ENCODE data around the gene MRPS2.
A peak's percentile ranks its signal among the peaks of the same experiment; 100 is the strongest.
"Not testable (repeated sequence)": the region's sequence is repeated elsewhere in the genome, so short reads cannot be mapped to it uniquely, and the experiment has no call there.

MRPS2 gene

DNA sequence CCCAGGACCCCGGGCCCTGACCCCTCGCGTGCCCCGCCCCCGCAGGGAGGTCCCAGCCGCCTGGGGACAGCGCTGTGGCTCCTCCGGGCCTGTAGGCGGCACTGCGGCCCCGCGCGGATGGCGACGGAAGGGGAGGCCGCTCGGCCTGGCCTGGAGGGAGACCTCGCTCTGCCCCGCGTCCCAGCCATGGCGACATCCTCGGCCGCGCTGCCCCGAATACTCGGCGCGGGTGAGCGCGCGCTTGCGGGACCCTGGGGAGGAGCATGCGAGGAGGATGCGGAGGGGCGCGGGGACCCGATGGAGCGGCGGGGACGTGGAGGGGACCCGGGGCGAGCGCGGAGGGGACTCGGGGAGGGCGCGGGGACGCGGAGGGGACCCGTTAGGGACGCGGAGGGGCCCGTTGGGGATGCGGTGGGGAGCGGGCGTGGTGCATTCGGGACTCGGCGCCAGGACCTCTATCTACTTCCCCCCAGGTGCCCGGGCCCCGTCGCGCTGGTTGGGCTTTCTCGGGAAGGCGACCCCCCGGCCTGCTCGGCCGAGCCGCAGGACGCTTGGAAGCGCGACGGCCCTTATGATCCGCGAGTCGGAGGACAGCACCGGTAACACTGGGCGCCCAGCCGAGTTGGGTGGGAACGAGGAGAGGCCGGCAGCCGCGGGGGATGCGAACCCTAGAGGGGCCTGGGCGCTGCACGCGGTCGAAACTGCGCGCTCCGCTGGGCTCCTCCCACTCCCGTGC lies at the start of gene MRPS2:
Gene MRPS2 (plus strand): TSS at position 158 of the 736 bp plus-strand sequence. CDS start 29 bp downstream, at position 187.
- DNase-seq = peak; percentile 77

GRCh38 chr9:135450956-135451355 lies 49.5 kb upstream of the MRPS2 start:
- DNase-seq = no peak

DNA sequence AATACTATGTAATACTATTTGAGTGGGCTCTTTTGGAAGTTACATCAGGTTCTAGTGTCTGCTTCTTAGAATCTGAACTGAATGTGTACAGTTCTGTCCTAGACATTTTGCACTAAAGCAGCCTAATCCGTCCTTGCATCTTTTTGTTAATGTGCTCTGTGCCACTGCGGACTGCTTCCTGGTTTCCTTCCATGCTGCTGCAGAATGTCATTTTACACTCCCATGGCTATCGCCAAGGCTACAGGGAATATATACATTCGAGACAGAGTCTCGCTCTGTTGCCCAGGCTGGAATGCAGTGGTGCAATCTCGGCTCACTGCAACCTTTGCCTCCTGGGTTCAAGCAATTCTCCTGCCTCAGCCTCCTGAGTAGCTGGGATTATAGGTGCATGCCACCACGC lies 48.6 kb upstream of the MRPS2 start:
- not testable (repeated sequence) for DNase-seq

- DNase-seq = no peak
Measured at GRCh38 chr9:135454737-135455136, 45.7 kb upstream of the MRPS2 start.

- no peak for DNase-seq
Measured at GRCh38 chr9:135455401-135456030, 45.0 kb upstream of the MRPS2 start.

DNA sequence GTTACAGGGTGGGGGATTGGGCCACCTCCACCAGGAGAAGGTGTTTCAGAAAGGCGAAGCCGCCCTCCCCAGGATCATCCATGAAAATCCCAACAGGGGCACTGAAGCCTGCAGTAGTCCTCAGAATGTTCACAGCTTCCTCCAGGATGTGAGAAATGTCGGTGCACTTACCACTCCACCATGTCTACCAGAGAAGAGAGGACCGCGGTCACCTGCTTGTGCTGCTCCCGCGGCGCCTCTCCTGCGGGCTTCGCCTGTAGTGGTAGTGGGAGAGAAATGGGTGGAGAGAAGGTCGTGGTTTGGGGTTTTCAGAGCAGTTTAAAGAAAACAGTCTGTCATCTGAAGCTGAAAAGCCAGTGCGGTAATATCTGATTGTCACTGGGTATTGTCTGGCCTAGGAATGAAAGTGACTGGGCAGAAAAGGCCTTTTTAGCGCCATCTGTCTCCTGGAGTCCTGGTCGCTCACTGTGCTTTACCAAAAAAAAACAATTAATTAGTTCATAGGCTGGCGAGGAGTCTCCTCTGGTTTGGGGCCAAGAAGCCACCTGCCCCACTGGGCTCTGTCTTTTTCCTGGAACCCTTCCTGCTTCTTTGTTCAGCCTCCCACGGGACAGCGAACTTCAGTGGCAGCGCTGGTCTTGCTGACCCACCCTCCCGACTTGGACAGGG lies 43.9 kb upstream of the MRPS2 start:
- no peak for DNase-seq

GRCh38 chr9:135458478-135458877 lies 42.0 kb upstream of the MRPS2 start:
- not testable (repeated sequence) for DNase-seq

- no peak for DNase-seq
Measured at GRCh38 chr9:135461936-135462335, 38.5 kb upstream of the MRPS2 start.

GRCh38 chr9:135463140-135463539 lies 37.3 kb upstream of the MRPS2 start:
- no peak for DNase-seq

- DNase-seq = no peak
Measured at GRCh38 chr9:135464181-135464580, 36.3 kb upstream of the MRPS2 start.

- no peak for DNase-seq
Measured at GRCh38 chr9:135468854-135469521, 31.5 kb upstream of the MRPS2 start.

- no peak for DNase-seq
Measured at GRCh38 chr9:135471791-135472640, 28.5 kb upstream of the MRPS2 start.

DNA sequence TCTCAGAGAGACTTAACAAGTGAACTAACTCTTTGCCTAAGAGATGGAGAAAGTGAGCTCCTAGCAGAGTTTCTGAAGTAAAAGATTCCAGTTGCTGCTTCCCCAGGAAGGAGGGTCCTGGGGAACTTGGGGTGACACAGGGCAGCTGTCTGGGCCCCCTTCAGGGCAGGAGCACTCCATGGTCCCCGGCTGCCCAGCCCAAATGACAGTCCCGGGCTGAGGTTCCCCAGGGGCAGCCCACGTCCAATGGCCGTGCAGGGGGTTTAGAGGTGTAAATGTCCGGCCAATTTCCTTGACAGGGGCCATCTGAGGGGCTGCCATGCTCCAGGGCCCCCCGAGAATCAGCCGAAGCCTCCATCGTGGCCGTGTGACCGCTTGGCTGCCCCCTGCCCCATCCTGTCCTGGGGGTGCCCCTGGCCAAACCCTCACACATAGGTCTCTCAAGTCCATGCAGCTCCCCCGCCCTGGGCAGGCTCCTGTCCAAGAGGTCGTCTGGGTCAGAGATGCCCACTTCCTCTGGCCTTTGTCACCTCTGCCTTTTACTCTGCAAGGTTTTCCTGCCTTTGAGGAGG lies 26.4 kb upstream of the MRPS2 start:
- no peak for DNase-seq

GRCh38 chr9:135474915-135475314 lies 25.6 kb upstream of the MRPS2 start:
- no peak for DNase-seq

DNA sequence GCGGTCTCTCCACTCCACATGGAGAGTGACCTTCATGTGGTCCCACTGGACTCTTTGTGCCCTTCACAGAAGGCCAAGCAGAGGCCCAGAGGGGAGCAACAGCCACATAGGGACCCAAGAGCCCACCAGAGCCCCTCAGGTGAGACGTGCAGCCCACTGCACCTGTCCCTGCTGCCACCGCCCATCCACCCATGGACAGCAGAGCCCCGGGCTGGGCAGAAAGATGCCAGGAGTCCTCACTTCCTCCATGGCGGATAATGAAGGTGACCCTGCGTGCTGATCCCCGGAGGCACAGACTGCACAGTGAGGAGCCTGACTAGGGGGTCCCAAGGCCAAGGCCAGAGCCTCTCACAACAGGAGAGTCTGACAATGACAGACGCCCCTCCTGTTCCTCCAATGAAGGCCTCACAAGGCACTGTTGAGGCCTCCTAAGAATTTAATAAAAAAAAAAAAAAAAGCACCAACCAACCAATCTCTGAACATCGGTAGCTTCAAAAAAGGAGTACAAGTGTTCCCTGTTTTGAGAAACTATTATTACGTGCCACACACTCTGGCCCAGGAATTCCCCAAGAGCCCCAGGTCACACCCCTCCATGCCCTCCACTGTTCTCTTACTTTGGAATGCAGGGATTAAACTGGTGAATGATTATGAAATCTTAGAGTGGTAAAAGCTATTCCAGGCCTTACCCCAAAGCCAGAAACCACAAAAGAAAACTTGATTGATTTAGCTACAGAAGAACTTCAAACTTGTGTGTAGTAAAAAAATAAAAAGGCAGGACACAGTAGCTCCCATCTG lies 23.7 kb upstream of the MRPS2 start:
- no peak for DNase-seq

- DNase-seq = no peak
Measured at GRCh38 chr9:135478191-135478590, 22.3 kb upstream of the MRPS2 start.

DNA sequence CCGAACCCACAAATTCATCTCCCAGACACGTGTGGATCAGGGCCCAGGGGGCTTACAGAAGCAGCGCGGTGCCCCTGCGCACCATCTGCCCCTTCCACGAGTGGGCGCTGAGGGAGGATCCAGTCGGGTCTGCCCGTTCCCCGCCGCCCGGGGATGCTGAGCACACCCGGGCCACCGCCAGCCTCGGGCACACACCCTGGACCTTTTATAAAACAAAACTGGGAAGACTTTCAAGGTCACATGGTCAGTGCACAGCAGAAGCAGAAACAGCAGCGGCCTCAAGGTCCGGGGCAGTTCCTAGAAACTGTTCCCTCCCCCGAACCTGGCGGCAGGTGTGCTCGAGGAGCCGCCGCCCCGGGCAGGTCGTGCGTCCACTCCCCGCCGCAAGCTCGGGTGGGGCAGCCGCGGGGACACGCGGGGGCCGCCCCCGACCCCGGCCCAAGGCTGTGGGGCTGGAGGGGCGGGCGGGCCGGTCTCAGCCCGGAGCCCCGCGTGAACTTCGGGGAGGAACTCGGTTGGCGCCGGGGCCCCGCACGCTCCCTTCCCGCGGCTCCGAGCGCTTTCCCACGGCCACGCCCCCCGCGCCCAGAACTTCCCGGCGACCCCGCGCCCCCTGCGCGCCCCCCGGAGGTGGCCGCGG lies 21.5 kb upstream of the MRPS2 start:
- no peak for DNase-seq

DNA sequence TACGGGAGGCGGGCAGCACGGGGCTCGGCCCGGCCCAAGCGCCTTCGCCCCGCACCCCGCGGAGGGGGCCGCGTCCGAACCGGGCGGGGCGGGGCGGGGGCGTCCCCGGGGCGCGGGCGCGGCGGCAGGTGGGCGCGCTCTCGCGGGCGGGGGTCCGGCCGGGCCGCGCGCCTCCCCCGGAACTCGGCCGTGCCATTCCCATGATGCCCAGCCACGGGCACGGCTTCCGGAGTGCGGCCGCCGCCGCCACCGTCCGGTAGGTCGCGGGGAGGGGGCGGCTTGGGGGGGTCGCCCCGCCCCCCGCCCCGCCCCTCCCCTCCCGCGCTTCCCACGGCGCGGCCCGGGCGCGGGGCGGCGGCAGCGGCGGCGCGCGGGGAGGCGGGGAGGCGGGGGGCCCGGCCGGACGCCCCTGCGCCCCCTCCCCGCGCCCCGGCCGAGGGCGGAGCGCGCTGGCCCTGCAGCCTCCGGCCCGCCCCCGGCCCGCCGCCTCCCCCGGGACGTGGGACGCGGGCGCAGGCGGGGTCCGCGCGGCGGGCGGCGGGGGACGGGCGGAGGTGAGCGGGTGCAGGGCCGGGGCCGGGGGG lies 20.9 kb upstream of the MRPS2 start, which contains the start of gene PPP1R26:
Gene PPP1R26 (plus strand): TSS at position 314 of the 584 bp plus-strand sequence. CDS start 4,729 bp downstream, outside the sequence.
- no peak for DNase-seq

GRCh38 chr9:135480071-135480939 lies 20.2 kb upstream of the MRPS2 start:
- no peak for DNase-seq

Data from COR-L47 (cell line).